ENCODE measurements around the gene SYNGR4. TPM values are rescaled to one million over a fixed set of nuclear protein-coding genes. Genes with fewer than 3 reads are reported as not detected.

SYNGR4 gene
- polyA plus RNA-seq, 1 experiment: not detected

- Histone ChIP-seq H3K9me3 (ENCODE audit: control insufficient read depth, insufficient read depth, low read length) (no peaks in the 10 kb centered on the region), H3K4me3 (ENCODE audit: low read depth, low read length) (no peak overlapping the region), H3K27ac (ENCODE audit: low read depth, low read length) (no peak overlapping the region), H3K27me3 (ENCODE audit: control insufficient read depth, insufficient read depth, low read length) (no peaks in the 10 kb centered on the region)
- POLR2A ChIA-PET: interaction anchor here (1.1 kb wide), 1 partner anchor 15 kb away, joined by 3 read pairs; the partner anchor contains the start of gene TMEM143
- TF ChIP-seq, protein P1, sequence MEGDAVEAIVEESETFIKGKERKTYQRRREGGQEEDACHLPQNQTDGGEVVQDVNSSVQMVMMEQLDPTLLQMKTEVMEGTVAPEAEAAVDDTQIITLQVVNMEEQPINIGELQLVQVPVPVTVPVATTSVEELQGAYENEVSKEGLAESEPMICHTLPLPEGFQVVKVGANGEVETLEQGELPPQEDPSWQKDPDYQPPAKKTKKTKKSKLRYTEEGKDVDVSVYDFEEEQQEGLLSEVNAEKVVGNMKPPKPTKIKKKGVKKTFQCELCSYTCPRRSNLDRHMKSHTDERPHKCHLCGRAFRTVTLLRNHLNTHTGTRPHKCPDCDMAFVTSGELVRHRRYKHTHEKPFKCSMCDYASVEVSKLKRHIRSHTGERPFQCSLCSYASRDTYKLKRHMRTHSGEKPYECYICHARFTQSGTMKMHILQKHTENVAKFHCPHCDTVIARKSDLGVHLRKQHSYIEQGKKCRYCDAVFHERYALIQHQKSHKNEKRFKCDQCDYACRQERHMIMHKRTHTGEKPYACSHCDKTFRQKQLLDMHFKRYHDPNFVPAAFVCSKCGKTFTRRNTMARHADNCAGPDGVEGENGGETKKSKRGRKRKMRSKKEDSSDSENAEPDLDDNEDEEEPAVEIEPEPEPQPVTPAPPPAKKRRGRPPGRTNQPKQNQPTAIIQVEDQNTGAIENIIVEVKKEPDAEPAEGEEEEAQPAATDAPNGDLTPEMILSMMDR (IDR thresholded peaks at IDR 0.05; ENCODE audit: low read depth, low read length): no peak
- CTCF ChIA-PET: interaction anchor here (1.2 kb wide), 1 partner anchor 12 kb away, joined by 5 read pairs; the partner anchor contains the start of gene KDELR1
- DNase-seq (ENCODE audit: low read depth, low spot score): no peak
Observed at GRCh38 chr19:48379058-48379457, 14.9 kb downstream of the SYNGR4 start.

DNA sequence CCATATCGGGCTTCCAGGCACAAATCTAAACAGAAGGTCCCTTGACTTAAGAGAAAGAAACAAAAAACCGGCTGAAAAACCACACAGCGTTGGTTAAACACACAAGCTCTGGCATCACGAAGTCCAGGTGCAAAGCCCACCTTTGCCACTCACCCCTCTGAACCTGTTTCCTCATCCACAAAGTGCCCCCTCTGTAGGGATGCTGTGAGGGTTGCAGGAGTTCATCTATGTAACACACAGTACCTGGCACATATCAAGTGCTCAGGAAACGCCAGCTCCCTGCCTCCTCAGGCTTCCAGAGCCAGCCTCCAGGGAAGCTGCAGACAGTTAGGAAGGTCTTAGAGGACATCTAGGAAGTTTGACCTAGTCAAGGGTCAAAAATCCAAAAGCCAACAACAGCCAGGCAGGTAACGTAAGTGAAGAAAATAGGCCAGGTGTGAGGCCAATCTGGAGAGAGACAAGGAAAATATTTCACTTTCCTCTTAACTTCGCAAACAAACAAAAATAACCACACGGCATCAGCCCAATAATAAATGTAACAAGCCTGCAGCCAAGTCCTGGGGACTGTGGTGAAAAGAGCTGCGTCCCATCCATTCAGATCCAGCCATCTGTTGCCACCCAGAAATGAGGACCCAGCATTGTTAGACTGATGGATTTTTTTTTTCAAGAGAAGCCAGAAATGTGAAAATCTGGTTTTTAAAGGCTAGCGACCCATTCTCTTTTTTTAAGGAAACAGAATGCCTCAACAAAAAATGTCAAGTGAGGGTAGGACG is 17.2 kb downstream of the SYNGR4 start:
- H3K4me3 ChIP-seq (ENCODE audit: low read depth, low read length): no peak overlapping the region
- H3K27me3 ChIP-seq (ENCODE audit: control insufficient read depth, insufficient read depth, low read length): no peaks in the 10 kb centered on the region
- H3K9me3 ChIP-seq (ENCODE audit: control insufficient read depth, insufficient read depth, low read length): no peaks in the 10 kb centered on the region
- POLR2A ChIA-PET: interaction anchor here (0.8 to 1.2 kb wide), 2 partner anchors 9 to 10 kb away, joined by 5 to 12 read pairs; partner anchors contain the start of gene KDELR1
- TF ChIP-seq, protein P1 (IDR thresholded peaks at IDR 0.05; ENCODE audit: low read depth, low read length): no peak
- H3K27ac ChIP-seq (ENCODE audit: low read depth, low read length): no peak overlapping the region
- CTCF ChIA-PET: interaction anchor here (0.7 to 1.0 kb wide), 2 partner anchors 10 to 22 kb away, joined by 3 to 5 read pairs; partner anchors contain the start of gene KDELR1
- no peak for DNase-seq (ENCODE audit: low read depth, low spot score)

- CTCF ChIA-PET: no interaction called here
- Histone ChIP-seq H3K4me3 (ENCODE audit: low read depth, low read length) (no peak overlapping the region), H3K27me3 (ENCODE audit: control insufficient read depth, insufficient read depth, low read length) (no peaks in the 10 kb centered on the region), H3K9me3 (ENCODE audit: control insufficient read depth, insufficient read depth, low read length) (no peaks in the 10 kb centered on the region), H3K27ac (ENCODE audit: low read depth, low read length) (peak overlapping the region; percentile 11)
- TF ChIP-seq, protein P1 (IDR thresholded peaks at IDR 0.05; ENCODE audit: low read depth, low read length): no peak
- DNase-seq (ENCODE audit: low read depth, low spot score): no peak
- POLR2A ChIA-PET: no interaction called here
Observed at GRCh38 chr19:48382286-48382685, 18.1 kb downstream of the SYNGR4 start.

GRCh38 chr19:48385461-48386087 is 21.4 kb downstream of the SYNGR4 start:
- H3K27ac ChIP-seq (ENCODE audit: low read depth, low read length): no peak overlapping the region
- no peaks in the 10 kb centered on the region; the same call in 1 of the 2 replicates for H3K9me3 ChIP-seq (ENCODE audit: control insufficient read depth, insufficient read depth, low read length)
- POLR2A ChIA-PET: no interaction called here
- CTCF ChIA-PET: interaction anchor here (0.7 kb wide), 1 partner anchor 105 kb away, joined by 3 read pairs; no protein-coding TSS in a partner anchor
- TF ChIP-seq, protein P1 (IDR thresholded peaks at IDR 0.05; ENCODE audit: low read depth, low read length): no peak
- DNase-seq (ENCODE audit: low read depth, low spot score): no peak
- no peaks in the 10 kb centered on the region for H3K27me3 ChIP-seq (ENCODE audit: control insufficient read depth, insufficient read depth, low read length)
- H3K4me3 ChIP-seq (ENCODE audit: low read depth, low read length): no peak overlapping the region

GRCh38 chr19:48386981-48387380 is 22.8 kb downstream of the SYNGR4 start:
- no peak for DNase-seq (ENCODE audit: low read depth, low spot score)
- Histone ChIP-seq H3K27ac (ENCODE audit: low read depth, low read length) (no peak overlapping the region), H3K27me3 (ENCODE audit: control insufficient read depth, insufficient read depth, low read length) (no peaks in the 10 kb centered on the region), H3K9me3 (ENCODE audit: control insufficient read depth, insufficient read depth, low read length) (no peaks in the 10 kb centered on the region; the same call in 1 of the 2 replicates), H3K4me3 (ENCODE audit: low read depth, low read length) (no peak overlapping the region)
- CTCF ChIA-PET: no interaction called here
- POLR2A ChIA-PET: interaction anchor here (0.6 kb wide), 1 partner anchor 74 kb away, joined by 5 read pairs; no protein-coding TSS in a partner anchor
- TF ChIP-seq, protein P1 (IDR thresholded peaks at IDR 0.05; ENCODE audit: low read depth, low read length): no peak
